Endothelial cell of umbilical vein (primary cell): ENCODE data around the gene MAP3K4.

ENCODE experiments used
- CTCF ChIP-seq, 2 donors: IDR thresholded peaks; 1 replicate in 1 of 2; 2 replicates in 1 of 2; pipeline ENCODE4 v1.5.1; 2011; ENCODE audit warnings: low read length in 2 of 2, mild to moderate bottlenecking in 2 of 2, moderate library complexity in 2 of 2, control low read depth in 1 of 2, inconsistent platforms in 1 of 2, low read depth in 1 of 2; ENCODE audit not compliant: insufficient read depth in 1 of 2; ENCODE audit errors: extremely low read depth in 1 of 2
- GATA2 ChIP-seq: IDR thresholded peaks from 2 replicates; pipeline ENCODE4 v1.7.0; 2011; ENCODE audit warnings: low read depth, mild to moderate bottlenecking, moderate library complexity, mixed read lengths, low read length; ENCODE audit not compliant: insufficient read length, insufficient read depth
- JUN ChIP-seq: IDR thresholded peaks from 2 replicates; pipeline ENCODE4 v1.6.1; 2011; ENCODE audit warnings: borderline replicate concordance, low read depth; ENCODE audit not compliant: insufficient read length, insufficient read depth

DNA sequence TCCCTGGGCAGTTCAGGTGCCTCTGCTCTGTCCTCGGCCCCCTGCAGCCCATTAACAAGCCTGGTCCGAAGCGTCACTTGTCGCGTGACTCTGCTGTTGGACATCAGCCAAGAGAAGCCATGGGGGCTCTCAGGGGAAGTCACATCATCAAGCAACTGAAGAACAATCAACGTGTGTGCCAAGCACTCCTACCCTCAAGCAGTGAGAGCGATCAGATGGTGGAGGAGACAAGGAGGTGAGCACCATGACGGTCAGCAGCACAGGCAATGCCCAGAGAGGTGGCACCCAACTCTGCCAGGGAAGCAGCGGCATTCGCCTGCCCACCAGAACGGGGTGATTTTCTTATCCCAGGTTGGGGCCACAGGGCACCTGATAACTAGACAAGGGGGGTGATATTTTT is 149.6 kb downstream of the MAP3K4 start:
- TF ChIP-seq GATA2 (no peak), CTCF (IDR thresholded peaks at IDR 0.05; ENCODE audit: extremely low read depth in 1 of 2, insufficient read depth in 1 of 2, low read depth in 1 of 2, low read length in 2 of 2) (no peak), JUN (no peak)
